Chondrocyte (in vitro differentiated cells): ENCODE measurements around the gene TBC1D30. TPM values are rescaled to one million over a fixed set of nuclear protein-coding genes. Genes with fewer than 3 reads are reported as not detected.

ENCODE experiments used
- DNase-seq: peaks from one replicate; pipeline ENCODE4 v3.0.0; 2021; ENCODE audit warnings: mixed read lengths, low spot score
- H3K27ac Mint-ChIP-seq: one replicate; pipeline ENCODE4 v1.8.0; 2021; ENCODE audit warnings: mild to moderate bottlenecking, moderate library complexity, mixed read lengths; ENCODE audit not compliant: unreplicated experiment
- H3K27me3 Mint-ChIP-seq: 2 replicates; pipeline ENCODE4 v1.8.0; 2021; ENCODE audit warnings: low read depth, mixed read lengths
- H3K36me3 Mint-ChIP-seq: 2 replicates; pipeline ENCODE4 v1.8.0; 2021; ENCODE audit warnings: low read depth, mixed read lengths
- H3K4me1 Mint-ChIP-seq: 2 replicates; pipeline ENCODE4 v1.8.0; 2021; ENCODE audit warnings: low read depth, mild to moderate bottlenecking, mixed read lengths
- H3K4me3 Mint-ChIP-seq: one replicate; pipeline ENCODE4 v1.8.0; 2021; ENCODE audit warnings: mild to moderate bottlenecking, moderate library complexity, mixed read lengths; ENCODE audit not compliant: unreplicated experiment
- H3K9me3 Mint-ChIP-seq: 2 replicates; pipeline ENCODE4 v1.8.0; 2021; ENCODE audit warnings: low read depth, mixed read lengths
- CTCF ChIP-seq: fragments of 200-600 bp; sonication (generic); IDR thresholded peaks from 2 replicates; pipeline ENCODE4 v1.5.0; 2021; ENCODE audit warnings: antibody characterized with exemption, mild to moderate bottlenecking, moderate library complexity
- total RNA-seq: library from RNA; stranded (reverse); gene quantifications from 3 replicates; pipeline ENCODE4 v1.2.1, GENCODE V29; 2021

TBC1D30 gene
- total RNA-seq, 1 donor from 2014 or later, result 1.7 TPM

GRCh38 chr12:64890873-64891468 lies 66.5 kb downstream of the TBC1D30 start:
- no peak overlapping the region for H3K4me3 Mint-ChIP-seq
- H3K27ac Mint-ChIP-seq, result no peak overlapping the region
- TF ChIP-seq CTCF, result peak; percentile 92
- H3K4me1 Mint-ChIP-seq, result peaks cover 3% of the 10 kb centered on the region
- DNase-seq, result no peak
- no peaks in the 10 kb centered on the region for H3K36me3 Mint-ChIP-seq
- H3K27me3 Mint-ChIP-seq, result peaks cover 18% of the 10 kb centered on the region
- H3K9me3 Mint-ChIP-seq, result no peaks in the 10 kb centered on the region

- no peaks in the 10 kb centered on the region for H3K9me3 Mint-ChIP-seq
- no peak for TF ChIP-seq CTCF
- H3K4me3 Mint-ChIP-seq, result no peak overlapping the region
- peaks cover 3% of the 10 kb centered on the region for H3K4me1 Mint-ChIP-seq
- H3K27me3 Mint-ChIP-seq, result peaks cover 18% of the 10 kb centered on the region
- no peaks in the 10 kb centered on the region for H3K36me3 Mint-ChIP-seq
- no peak for DNase-seq
- H3K27ac Mint-ChIP-seq, result no peak overlapping the region
These were observed 67.2 kb downstream of the TBC1D30 start for GRCh38 chr12:64891629-64892028.

GRCh38 chr12:64892561-64892960 lies 68.1 kb downstream of the TBC1D30 start:
- no peak for TF ChIP-seq CTCF
- DNase-seq, result no peak
- H3K4me3 Mint-ChIP-seq, result no peak overlapping the region
- peaks cover 18% of the 10 kb centered on the region for H3K27me3 Mint-ChIP-seq
- no peaks in the 10 kb centered on the region for H3K36me3 Mint-ChIP-seq
- H3K9me3 Mint-ChIP-seq, result no peaks in the 10 kb centered on the region
- no peak overlapping the region for H3K27ac Mint-ChIP-seq
- H3K4me1 Mint-ChIP-seq, result peaks cover 3% of the 10 kb centered on the region

- no peak for TF ChIP-seq CTCF
- Mint-ChIP-seq H3K4me3 (no peak overlapping the region), H3K27me3 (peaks cover 14% of the 10 kb centered on the region), H3K4me1 (peaks cover 3% of the 10 kb centered on the region), H3K27ac (no peak overlapping the region), H3K9me3 (no peaks in the 10 kb centered on the region), H3K36me3 (no peaks in the 10 kb centered on the region)
- DNase-seq, result no peak
These were observed 69.5 kb downstream of the TBC1D30 start for GRCh38 chr12:64893961-64894360.

- H3K27ac Mint-ChIP-seq, result no peak overlapping the region
- peaks cover 6% of the 10 kb centered on the region for H3K27me3 Mint-ChIP-seq
- H3K36me3 Mint-ChIP-seq, result no peaks in the 10 kb centered on the region
- no peaks in the 10 kb centered on the region for H3K9me3 Mint-ChIP-seq
- peaks cover 3% of the 10 kb centered on the region for H3K4me1 Mint-ChIP-seq
- TF ChIP-seq CTCF, result no peak
- DNase-seq, result no peak
- H3K4me3 Mint-ChIP-seq, result no peak overlapping the region
These were observed 70.5 kb downstream of the TBC1D30 start for GRCh38 chr12:64894827-64895475.
